GM12878 (cell line): ENCODE measurements around the gene BORCS8.

Experiments used
- FOXK2 ChIP-seq: fragments of 450-650 bp; IDR thresholded peaks from 2 replicates; pipeline ENCODE4 v1.6.1; 2017; ENCODE audit warnings: mild to moderate bottlenecking, moderate library complexity
- POLR2AphosphoS5 ChIP-seq: IDR thresholded peaks from 2 replicates; pipeline ENCODE4 v1.6.1; 2011; ENCODE audit warnings: mild to moderate bottlenecking, low read length, inconsistent platforms
- RAD51 ChIP-seq: fragments of 450-650 bp; IDR thresholded peaks from 2 replicates; pipeline ENCODE4 v1.6.1; 2016; ENCODE audit warnings: moderate library complexity, mild to moderate bottlenecking, inconsistent platforms
- SPI1 ChIP-seq: IDR thresholded peaks from 2 replicates; pipeline ENCODE4 v1.6.1; 2011; ENCODE audit warnings: low read depth, mild to moderate bottlenecking, low read length, moderate library complexity, borderline replicate concordance; ENCODE audit not compliant: insufficient read depth
- TF ChIP-seq, protein P1 (sequence below), 3 experiments: IDR thresholded peaks in 2 of 3; conservative IDR thresholded peaks in 1 of 3; 2 replicates each; pipeline ENCODE4 v1.5.1; 2011; ENCODE audit warnings: low read depth in 3 of 3, low read length in 3 of 3, mild to moderate bottlenecking in 3 of 3, control low read depth in 2 of 3, moderate library complexity in 2 of 3, inconsistent platforms in 1 of 3, mixed read lengths in 1 of 3; ENCODE audit not compliant: control insufficient read depth in 2 of 3, insufficient read depth in 1 of 3; ENCODE audit errors: extremely low read depth in 1 of 3

DNA sequence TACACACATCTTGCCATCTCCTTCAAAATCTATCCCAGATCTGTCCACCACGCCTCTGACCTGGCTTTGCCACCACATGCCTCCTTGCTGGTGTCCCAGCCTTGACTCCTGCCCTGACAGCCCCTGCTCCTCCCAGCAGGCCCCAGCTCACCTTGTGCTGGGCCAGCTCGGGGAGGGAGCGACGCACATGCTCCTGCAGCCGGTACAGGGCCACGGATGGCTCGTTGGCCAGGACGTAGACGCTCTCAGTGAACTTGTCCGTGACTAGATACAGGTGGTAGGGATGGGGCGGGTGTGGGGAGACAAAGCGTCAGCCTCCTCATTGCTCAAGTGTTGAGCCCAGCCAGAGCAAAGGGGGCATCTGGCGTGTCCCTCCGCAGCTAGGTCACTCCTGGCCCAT lies 5.2 kb downstream of the BORCS8 start:
- TF ChIP-seq SPI1: no peak
- TF ChIP-seq, protein P1, sequence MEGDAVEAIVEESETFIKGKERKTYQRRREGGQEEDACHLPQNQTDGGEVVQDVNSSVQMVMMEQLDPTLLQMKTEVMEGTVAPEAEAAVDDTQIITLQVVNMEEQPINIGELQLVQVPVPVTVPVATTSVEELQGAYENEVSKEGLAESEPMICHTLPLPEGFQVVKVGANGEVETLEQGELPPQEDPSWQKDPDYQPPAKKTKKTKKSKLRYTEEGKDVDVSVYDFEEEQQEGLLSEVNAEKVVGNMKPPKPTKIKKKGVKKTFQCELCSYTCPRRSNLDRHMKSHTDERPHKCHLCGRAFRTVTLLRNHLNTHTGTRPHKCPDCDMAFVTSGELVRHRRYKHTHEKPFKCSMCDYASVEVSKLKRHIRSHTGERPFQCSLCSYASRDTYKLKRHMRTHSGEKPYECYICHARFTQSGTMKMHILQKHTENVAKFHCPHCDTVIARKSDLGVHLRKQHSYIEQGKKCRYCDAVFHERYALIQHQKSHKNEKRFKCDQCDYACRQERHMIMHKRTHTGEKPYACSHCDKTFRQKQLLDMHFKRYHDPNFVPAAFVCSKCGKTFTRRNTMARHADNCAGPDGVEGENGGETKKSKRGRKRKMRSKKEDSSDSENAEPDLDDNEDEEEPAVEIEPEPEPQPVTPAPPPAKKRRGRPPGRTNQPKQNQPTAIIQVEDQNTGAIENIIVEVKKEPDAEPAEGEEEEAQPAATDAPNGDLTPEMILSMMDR (IDR thresholded peaks at IDR 0.05 in 2 of 3, conservative IDR thresholded peaks at IDR 0.05 in 1 of 3; ENCODE audit: control insufficient read depth in 2 of 3, extremely low read depth in 1 of 3, insufficient read depth in 1 of 3, low read depth in 3 of 3, low read length in 3 of 3): no peak
- TF ChIP-seq RAD51: no peak
- TF ChIP-seq POLR2AphosphoS5: no peak
- no peak for TF ChIP-seq FOXK2
